Erythroblast (primary cell): ENCODE measurements around the gene OBSL1.

Experiments used
- GATA1 ChIP-seq: IDR thresholded peaks from 2 replicates; pipeline ENCODE4 v1.6.1; 2011; ENCODE audit warnings: low read depth, mild to moderate bottlenecking, control low read depth, low read length, moderate library complexity
- POLR2A ChIP-seq: IDR thresholded peaks from 2 replicates; pipeline ENCODE4 v1.6.1; 2011; ENCODE audit warnings: mild to moderate bottlenecking, low read length

- TF ChIP-seq POLR2A, result no peak
- TF ChIP-seq GATA1, result no peak
These were observed 25.7 kb upstream of the OBSL1 start for GRCh38 chr2:219596954-219597551.
